HCT116 (cell line): Measurements from ENCODE around the gene ATP4A. TPM values are rescaled to one million over a fixed set of nuclear protein-coding genes. Genes with fewer than 3 reads are reported as not detected.

Experiments used
- total RNA-seq: library from RNA; stranded (reverse); gene quantifications from one replicate; pipeline ENCODE4 v1.2.1, GENCODE V29; 2021; ENCODE audit not compliant: unreplicated experiment

Gene ATP4A
- total RNA-seq, 1 experiment from 2014 or later, result 0.27 TPM

Other genes starting within 250 kb of the ATP4A start
- 7.0 TPM for gene CD22, start 234.5 kb downstream of the ATP4A start, total RNA-seq
- not detected for gene FFAR1, start 215.8 kb downstream of the ATP4A start, total RNA-seq
- gene FFAR3, start 205.2 kb downstream of the ATP4A start, total RNA-seq, result not detected
- gene GPR42, start 192.6 kb downstream of the ATP4A start, total RNA-seq, result not detected
- gene FFAR2, start 115.4 kb downstream of the ATP4A start, total RNA-seq, result not detected
- 0.74 TPM for gene KRTDAP, start 73.2 kb downstream of the ATP4A start, total RNA-seq
- gene DMKN, start 50.0 kb downstream of the ATP4A start, total RNA-seq, result 246 TPM
- gene SBSN, start 35.3 kb downstream of the ATP4A start, total RNA-seq, result 0.66 TPM
- not detected for gene GAPDHS, start 30.2 kb downstream of the ATP4A start, total RNA-seq
- gene TMEM147, start 18.0 kb downstream of the ATP4A start, total RNA-seq, result 128 TPM
- gene PMIS2, start 22.5 kb upstream of the ATP4A start, total RNA-seq, result not detected
- 31.7 TPM for gene HAUS5, start 49.1 kb upstream of the ATP4A start, total RNA-seq
- gene RBM42, start 65.4 kb upstream of the ATP4A start, total RNA-seq, result 87.2 TPM
- 1.5 TPM for gene ETV2, start 78.1 kb upstream of the ATP4A start, total RNA-seq
- 496 TPM for gene COX6B1, start 84.7 kb upstream of the ATP4A start, total RNA-seq
- 0.69 TPM for gene UPK1A, start 102.9 kb upstream of the ATP4A start, total RNA-seq
- not detected for gene ZBTB32, start 140.9 kb upstream of the ATP4A start, total RNA-seq
- gene KMT2B, start 154.3 kb upstream of the ATP4A start, total RNA-seq, result 29.9 TPM
- gene IGFLR1, start 178.8 kb upstream of the ATP4A start, total RNA-seq, result 8.3 TPM
- gene U2AF1L4, start 181.8 kb upstream of the ATP4A start, total RNA-seq, result 15.6 TPM
- 55.3 TPM for gene PSENEN, start 182.0 kb upstream of the ATP4A start, total RNA-seq
- gene LIN37, start 184.9 kb upstream of the ATP4A start, total RNA-seq, result 10.1 TPM
- 0.93 TPM for gene HSPB6, start 193.4 kb upstream of the ATP4A start, total RNA-seq
- gene PROSER3, start 194.5 kb upstream of the ATP4A start, total RNA-seq, result 42.5 TPM
- gene ARHGAP33, start 211.9 kb upstream of the ATP4A start, total RNA-seq, result 30.2 TPM
- 0.44 TPM for gene PRODH2, start 249.2 kb upstream of the ATP4A start, total RNA-seq